Measurements from ENCODE around the gene FXYD4. TPM values are rescaled to one million over a fixed set of nuclear protein-coding genes. Genes with fewer than 3 reads are reported as not detected.
"Not testable (repeated sequence)": the region's sequence is repeated elsewhere in the genome, so short reads cannot be mapped to it uniquely, and the experiment has no call there.

Gene FXYD4
- total and polyA plus RNA-seq, 4 donors: 0.65 to 3.9 (median 2.9) TPM; not detected in 1

- Histone ChIP-seq H3K4me1 (ENCODE audit: control insufficient read depth in 5 of 5, insufficient read depth in 5 of 5, low read length in 5 of 5) (peaks cover 0 to 11% (median 4%) of the 10 kb centered on the region in 5 donors), H3K4me3 (no peak overlapping the region), H3K27ac (ENCODE audit: low read depth in 1 of 2, low read length in 1 of 2) (peak overlapping the region in 1 of 2 donors; percentile 31), H3K9me3 (ENCODE audit: control insufficient read depth in 4 of 4, insufficient read depth in 3 of 4, low read length in 3 of 4) (no peaks in the 10 kb centered on the region), H3K36me3 (ENCODE audit: control insufficient read depth in 4 of 4, insufficient read depth in 4 of 4, low read length in 4 of 4) (no peaks in the 10 kb centered on the region), H3K9ac (ENCODE audit: insufficient read depth in 1 of 2, low read length in 2 of 2) (no peak overlapping the region), H3K27me3 (ENCODE audit: control insufficient read depth in 3 of 3, insufficient read depth in 3 of 3, low read length in 2 of 3) (no peaks in the 10 kb centered on the region)
- 86 to 91% methylated on average over 6 of the region's 6 CpGs for WGBS, 2 donors
- TF ChIP-seq CTCF (IDR thresholded peaks at IDR 0.05; ENCODE audit: control extremely low read depth, extremely low read depth): no peak
- ATAC-seq (ENCODE audit: insufficient read depth, low FRiP score) (no peak), DNase-seq (peak in 1 of 3 donors; percentile 6)
Observed at GRCh38 chr10:43421519-43421918, 50.1 kb downstream of the FXYD4 start.

GRCh38 chr10:43421944-43422343 lies 50.5 kb downstream of the FXYD4 start:
- not testable (repeated sequence) for H3K27me3 ChIP-seq (ENCODE audit: control insufficient read depth in 3 of 3, insufficient read depth in 3 of 3, low read length in 2 of 3); H3K36me3 ChIP-seq (ENCODE audit: control insufficient read depth in 4 of 4, insufficient read depth in 4 of 4, low read length in 4 of 4); H3K9ac ChIP-seq (ENCODE audit: insufficient read depth in 1 of 2, low read length in 2 of 2); H3K4me3 ChIP-seq; H3K9me3 ChIP-seq (ENCODE audit: control insufficient read depth in 4 of 4, insufficient read depth in 3 of 4, low read length in 3 of 4); ATAC-seq (ENCODE audit: insufficient read depth, low FRiP score); DNase-seq; H3K27ac ChIP-seq (ENCODE audit: low read depth in 1 of 2, low read length in 1 of 2)
- WGBS, 2 donors: 97 to 100% methylated on average over 4 of the region's 4 CpGs
- peaks cover 0 to 11% (median 4%) of the 10 kb centered on the region in 5 donors for H3K4me1 ChIP-seq (ENCODE audit: control insufficient read depth in 5 of 5, insufficient read depth in 5 of 5, low read length in 5 of 5)

GRCh38 chr10:43424416-43424815 lies 53.0 kb downstream of the FXYD4 start:
- no peaks in the 10 kb centered on the region for H3K27me3 ChIP-seq (ENCODE audit: control insufficient read depth in 3 of 3, insufficient read depth in 3 of 3, low read length in 2 of 3)
- no peaks in the 10 kb centered on the region for H3K9me3 ChIP-seq (ENCODE audit: control insufficient read depth in 4 of 4, insufficient read depth in 3 of 4, low read length in 3 of 4)
- H3K4me3 ChIP-seq: no peak overlapping the region
- peak in 2 of 3 donors; percentile 60 to 77 for DNase-seq
- ATAC-seq (ENCODE audit: insufficient read depth, low FRiP score): no peak
- H3K36me3 ChIP-seq (ENCODE audit: control insufficient read depth in 4 of 4, insufficient read depth in 4 of 4, low read length in 4 of 4): no peaks in the 10 kb centered on the region
- no peak overlapping the region for H3K9ac ChIP-seq (ENCODE audit: insufficient read depth in 1 of 2, low read length in 2 of 2)
- WGBS, 2 donors: 48 to 73% methylated on average over 6 of the region's 6 CpGs
- H3K4me1 ChIP-seq (ENCODE audit: control insufficient read depth in 5 of 5, insufficient read depth in 5 of 5, low read length in 5 of 5): peaks cover 0 to 11% (median 4%) of the 10 kb centered on the region in 5 donors
- H3K27ac ChIP-seq (ENCODE audit: low read depth in 1 of 2, low read length in 1 of 2): no peak overlapping the region
- TF ChIP-seq CTCF (IDR thresholded peaks at IDR 0.05; ENCODE audit: control extremely low read depth, extremely low read depth): no peak

Small RNAs within 50 kb of the gene (small RNA-seq; reads per million reads assigned to genes)
- gene RNU6ATAC11P (ENCODE audit: low replicate concordance) (not detected), gene SNORD3J (ENCODE audit: low replicate concordance) (not detected)

Other genes starting within 250 kb of the FXYD4 start
- gene CSGALNACT2, start 233.2 kb upstream of the FXYD4 start, total RNA-seq: 10 to 100 TPM; 29.2 to 37.4 TPM
- 10 to 100 TPM in 1 of 2 donors, 1 to 10 TPM in 1; 9.8 to 48.4 TPM for gene CSGALNACT2, start 233.2 kb upstream of the FXYD4 start, polyA plus RNA-seq
- 1 to 10 TPM; 3.8 to 4.3 TPM for gene RASGEF1A, start 104.6 kb upstream of the FXYD4 start, total RNA-seq
- gene RASGEF1A, start 104.6 kb upstream of the FXYD4 start, polyA plus RNA-seq: 1 to 10 TPM in 1 of 2 donors, under 1 TPM in 1; 0.98 to 5.7 TPM
- 100 to 1,000 TPM; 130 to 221 TPM for gene HNRNPF, start 37.5 kb downstream of the FXYD4 start, total RNA-seq
- 100 to 1,000 TPM in 1 of 2 donors, 10 to 100 TPM in 1; 79.1 to 237 TPM for gene HNRNPF, start 37.5 kb downstream of the FXYD4 start, polyA plus RNA-seq
- gene ZNF487, start 65.5 kb downstream of the FXYD4 start, total RNA-seq: 10 to 100 TPM in 1 of 2 donors, 1 to 10 TPM in 1; 9.6 to 25.4 TPM
- gene ZNF487, start 65.5 kb downstream of the FXYD4 start, polyA plus RNA-seq: 1 to 10 TPM; 8.4 to 8.6 TPM
- 1 to 10 TPM; 3.5 to 4.2 TPM for gene ZNF239, start 203.0 kb downstream of the FXYD4 start, total RNA-seq
- 1 to 10 TPM; 1.8 to 2.1 TPM for gene ZNF239, start 203.0 kb downstream of the FXYD4 start, polyA plus RNA-seq
- 1 to 10 TPM; 4.0 to 4.4 TPM for gene ZNF485, start 234.8 kb downstream of the FXYD4 start, total RNA-seq
- gene ZNF485, start 234.8 kb downstream of the FXYD4 start, polyA plus RNA-seq: 1 to 10 TPM; 1.5 to 2.4 TPM

All from lung (tissue), 13 donors.